Dedifferentiated amniotic fluid mesenchymal stem cell (primary cell): ENCODE data around the gene TNIK.
"Not testable (repeated sequence)": the region's sequence is repeated elsewhere in the genome, so short reads cannot be mapped to it uniquely, and the experiment has no call there.

Experiments used
- DNase-seq: peaks from one replicate; pipeline ENCODE4 v3.0.0-alpha.2; 2016; ENCODE audit errors: extremely low spot score

TNIK gene

DNA sequence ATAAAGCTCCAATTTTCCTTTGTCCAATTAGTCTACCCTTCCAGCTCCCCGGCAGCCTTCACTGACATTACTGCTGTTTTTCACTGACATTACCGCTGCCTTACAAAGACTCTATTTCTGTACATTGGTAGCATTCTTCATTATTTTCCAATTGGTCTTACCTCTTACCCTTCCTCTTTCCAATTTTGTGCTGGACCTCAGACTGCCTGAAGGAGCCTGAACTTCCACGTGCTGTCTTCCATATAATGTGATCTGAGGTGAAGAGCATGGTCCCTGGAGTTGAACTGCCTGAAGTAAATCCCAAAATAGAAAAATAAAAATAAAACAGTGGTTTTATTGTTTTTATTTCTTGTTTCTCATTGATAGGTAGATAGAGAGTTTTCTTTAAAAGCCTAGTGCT lies 9.2 kb upstream of the TNIK start:
- no peak for DNase-seq

DNA sequence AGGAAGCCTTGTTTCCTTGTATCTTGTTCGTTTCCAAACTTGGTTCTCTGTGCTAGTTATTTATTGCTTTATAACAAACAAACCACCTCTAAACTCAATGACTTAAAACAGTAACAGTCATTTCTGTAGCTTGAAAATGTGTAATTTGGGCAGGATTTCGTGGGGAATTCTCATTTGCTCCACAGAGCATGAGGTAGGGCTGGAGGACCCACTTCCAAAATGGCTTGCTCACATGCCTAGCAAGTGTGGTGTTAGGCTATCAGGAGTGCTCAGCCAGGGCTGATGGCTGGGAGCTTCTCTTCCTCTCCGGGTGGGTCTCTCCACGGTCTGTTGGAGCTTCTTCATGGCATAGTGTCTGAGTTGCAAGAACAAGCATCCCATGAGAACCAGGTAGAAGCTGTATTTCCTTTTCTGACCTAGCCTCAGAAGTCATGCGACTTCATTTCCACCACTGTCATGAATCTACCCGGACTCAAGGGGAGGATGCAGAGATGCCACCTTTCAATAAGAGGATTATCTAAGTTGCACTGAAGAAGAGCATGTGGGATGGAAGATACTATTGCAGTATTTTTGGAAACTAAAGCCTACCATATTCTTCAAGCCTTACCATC lies 8.2 kb upstream of the TNIK start:
- DNase-seq = no peak

DNA sequence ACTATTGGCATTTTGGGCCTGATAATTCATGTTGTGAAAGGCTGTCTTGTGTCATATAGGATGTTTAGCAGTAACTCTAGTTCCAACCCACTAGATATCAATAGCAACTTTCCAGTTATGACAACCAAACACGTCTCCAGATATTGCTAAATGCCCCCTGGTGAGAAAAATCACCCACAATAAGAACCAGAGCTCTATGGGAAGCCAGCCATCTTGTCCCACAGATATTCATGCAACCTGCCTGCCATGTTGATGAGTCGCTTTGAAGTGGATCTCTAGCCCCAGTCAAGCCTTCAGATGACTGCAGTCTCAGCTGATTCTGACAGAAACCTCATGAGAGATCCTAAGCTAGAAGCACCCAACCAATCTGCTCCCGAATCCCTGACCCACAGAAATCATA lies 5.6 kb upstream of the TNIK start:
- no peak for DNase-seq

DNA sequence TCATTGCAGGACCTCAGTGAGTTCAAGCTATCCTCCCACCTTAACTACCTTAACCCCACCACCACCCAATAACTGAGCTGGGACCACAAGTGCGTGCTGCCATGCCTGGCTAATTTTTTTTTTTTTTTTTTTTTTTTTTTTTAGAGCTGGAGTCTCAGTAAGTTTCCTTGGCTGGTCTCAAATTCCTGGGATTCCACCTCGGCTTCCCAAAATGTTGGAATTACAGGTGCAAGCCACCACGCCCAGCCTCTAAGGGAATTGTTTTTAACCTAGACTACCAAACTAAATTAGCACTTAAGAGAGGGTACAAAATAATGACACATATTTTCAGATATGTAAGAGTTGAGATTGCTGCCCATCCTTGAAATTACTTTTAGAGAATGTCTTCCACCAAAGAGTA lies 4.3 kb upstream of the TNIK start:
- no peak for DNase-seq

DNA sequence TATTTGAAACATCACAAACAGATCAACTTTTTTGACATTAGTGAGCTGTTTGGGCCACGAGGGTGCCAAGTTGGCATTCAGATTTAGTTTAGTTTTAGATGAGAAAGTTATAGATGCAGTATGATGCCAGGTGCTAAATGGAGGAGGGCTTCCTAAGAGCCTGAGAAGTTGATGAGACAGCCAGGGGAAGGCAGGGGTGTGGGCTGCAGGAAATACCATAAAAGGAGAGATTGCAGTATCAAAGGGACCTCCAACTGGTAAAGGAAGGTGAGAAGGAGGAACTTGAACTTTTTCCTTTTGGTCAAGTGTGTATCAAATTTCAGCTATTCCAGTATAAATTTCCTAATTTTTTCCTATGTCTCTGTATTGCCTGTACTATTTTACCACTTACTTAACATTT lies 2.0 kb upstream of the TNIK start:
- DNase-seq = no peak

DNA sequence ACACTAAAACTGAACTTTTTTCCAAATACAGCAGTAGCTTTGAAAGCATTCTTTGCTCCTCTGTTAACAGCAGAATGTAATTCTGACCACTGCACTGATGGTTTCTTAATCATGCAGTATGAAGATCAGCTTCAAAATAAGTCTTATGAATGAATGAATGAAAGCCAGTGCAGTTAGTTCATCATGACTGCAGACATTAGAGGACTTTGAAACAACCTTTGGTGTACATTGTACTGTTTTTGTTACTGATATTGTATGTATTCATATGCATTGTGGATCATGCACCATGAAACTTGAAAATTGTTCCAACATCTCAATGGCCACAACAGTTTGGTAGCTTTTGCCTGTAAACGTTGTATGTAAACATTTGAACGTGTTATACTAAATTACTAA lies 1.3 kb upstream of the TNIK start:
- DNase-seq = no peak

DNA sequence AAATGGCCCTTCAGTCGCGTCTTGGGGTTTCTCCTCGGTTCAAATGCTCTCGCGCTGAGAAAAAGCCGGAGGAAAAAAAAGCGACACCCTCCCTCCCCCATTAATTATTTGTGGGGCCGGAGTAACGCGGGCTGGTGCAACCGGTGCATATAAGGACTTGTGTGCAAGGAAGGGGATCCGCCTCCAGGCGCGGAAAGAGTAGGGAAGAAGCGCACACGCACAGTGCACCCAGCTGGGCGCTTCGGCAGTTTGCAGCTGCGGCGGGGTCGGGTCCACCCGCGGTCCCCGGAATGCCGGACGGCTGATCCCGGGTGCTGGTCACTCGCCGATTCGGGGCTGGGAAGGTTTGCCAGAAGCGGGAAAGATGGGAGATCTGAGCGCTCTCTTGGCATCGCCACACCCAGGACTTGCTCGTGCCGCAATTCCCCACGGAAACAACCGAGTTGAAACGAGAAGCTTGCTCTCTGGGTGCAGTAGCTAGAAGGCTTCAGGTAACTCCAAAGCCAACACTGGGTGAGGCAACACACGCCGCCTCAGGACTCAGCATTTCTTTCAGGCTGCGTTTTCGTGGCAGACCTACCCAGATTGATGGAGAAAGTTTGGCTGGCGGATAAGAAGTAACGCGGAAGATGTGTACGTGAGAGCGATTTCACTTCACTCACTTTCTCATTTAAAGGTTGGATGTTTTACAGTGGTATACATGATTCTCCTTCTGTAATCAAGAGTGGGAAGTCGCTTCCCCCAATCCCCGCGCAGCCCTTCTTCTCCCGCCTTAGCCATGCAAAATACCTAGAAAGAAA lies 720 bp upstream of the TNIK start:
- DNase-seq = no peak

DNA sequence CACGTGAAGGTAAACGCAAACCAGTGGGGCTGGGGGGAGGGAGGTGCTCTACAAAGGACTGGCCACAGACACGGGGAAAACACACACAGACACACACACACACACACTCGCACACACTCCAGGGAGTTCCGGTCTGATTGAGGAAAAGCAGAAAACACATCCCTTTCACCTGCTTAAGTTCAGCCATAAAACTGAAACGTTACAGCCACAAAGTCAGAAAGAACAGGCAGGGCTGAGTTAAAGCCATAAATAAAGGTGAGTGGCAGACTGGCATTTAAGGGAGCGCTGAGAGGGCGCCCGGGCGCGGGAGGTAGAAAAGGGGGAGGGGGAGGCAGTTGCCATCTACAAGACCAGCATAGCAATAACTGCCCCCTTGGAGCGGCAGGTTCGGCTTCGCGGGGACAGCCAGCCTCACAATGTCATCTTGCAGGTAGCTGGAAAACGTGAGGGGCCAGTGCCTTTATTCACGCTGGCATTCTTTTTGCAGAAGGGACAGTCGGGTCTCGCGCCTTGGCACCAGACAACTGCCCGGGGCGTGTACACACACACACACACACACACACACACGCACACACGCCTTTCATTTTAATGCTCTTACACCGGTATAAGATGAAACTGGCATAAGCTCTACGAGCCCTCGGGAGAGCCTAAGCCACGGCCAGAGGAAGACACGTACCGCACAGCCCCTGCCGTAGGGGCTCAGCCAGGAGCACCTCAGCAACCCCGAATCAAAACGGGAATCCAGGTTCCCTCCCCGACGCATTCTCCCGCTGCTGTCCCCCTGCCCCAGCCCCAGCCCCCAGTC lies 866 bp downstream of the TNIK start:
- DNase-seq = no peak

DNA sequence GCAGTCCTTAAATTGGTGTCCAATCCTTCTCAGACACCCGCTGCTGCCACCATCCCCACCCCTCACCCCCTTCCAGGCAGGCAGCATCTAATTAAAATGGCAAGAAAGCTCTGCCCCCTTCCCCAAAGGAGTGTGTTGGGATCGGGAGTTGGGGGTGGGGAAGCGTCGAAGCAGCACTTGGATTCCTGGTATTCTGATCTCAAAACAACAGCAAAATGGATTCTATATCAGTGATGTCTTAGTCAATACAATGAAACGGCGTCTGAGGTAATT lies 1.4 kb downstream of the TNIK start:
- no peak for DNase-seq

DNA sequence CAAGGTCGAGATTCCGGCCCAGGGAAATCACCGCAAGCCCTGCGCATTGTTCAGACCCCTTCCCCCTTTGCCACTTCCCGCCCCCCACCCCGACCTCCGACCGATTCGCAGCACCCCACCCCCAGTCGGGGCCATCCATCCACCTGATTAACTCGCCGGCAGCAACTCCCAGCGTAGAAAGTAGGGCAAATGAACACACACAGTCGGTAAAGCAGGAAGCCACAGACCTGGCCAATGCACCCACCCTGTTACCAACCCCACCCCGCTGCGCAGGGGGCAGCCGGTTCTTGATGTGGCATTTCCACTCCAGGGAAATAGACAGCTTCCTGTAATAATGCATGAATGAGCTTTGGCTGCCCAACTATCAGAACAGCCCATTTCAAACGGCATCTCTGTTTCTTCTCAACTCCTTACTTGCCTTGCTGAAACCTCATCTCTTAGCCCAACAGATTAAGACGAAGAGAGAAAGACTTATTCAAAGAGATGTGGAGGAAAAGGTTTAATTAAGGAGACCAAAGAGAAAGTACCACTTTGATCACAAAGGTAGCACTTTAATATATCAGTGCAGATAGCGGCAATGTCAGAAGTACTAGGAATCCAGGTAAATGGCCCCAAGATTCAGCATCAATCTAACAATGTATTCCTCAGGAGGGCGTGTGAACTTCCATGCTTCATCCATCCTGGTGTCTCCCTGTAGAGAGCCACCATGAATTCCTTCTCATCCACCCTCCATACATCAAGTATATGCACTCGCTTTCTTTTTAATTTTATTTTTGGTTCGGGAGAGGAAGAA lies 1.9 kb downstream of the TNIK start:
- DNase-seq = no peak

DNA sequence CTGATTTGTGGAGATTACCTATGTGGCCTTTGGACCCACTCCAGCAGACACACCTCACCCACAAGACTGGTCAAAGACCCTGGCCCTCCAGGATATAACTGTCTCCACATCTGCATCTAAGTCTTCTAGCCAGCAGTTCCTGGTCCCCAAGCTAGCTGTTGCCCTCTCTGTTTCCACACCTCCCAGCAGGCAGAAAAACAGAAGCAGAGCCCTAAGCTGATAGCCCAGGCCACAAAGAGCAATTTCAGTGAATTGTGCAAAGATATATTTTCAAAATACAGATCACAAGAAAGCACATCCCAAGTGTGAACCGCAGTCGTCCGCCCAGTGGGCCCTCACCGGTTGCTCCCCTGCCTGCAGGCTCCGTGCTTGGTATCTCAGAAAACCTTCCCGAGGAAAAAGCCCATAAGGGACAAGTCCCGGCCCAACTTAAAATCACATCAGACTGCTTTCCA lies 2.6 kb downstream of the TNIK start:
- no peak for DNase-seq

DNA sequence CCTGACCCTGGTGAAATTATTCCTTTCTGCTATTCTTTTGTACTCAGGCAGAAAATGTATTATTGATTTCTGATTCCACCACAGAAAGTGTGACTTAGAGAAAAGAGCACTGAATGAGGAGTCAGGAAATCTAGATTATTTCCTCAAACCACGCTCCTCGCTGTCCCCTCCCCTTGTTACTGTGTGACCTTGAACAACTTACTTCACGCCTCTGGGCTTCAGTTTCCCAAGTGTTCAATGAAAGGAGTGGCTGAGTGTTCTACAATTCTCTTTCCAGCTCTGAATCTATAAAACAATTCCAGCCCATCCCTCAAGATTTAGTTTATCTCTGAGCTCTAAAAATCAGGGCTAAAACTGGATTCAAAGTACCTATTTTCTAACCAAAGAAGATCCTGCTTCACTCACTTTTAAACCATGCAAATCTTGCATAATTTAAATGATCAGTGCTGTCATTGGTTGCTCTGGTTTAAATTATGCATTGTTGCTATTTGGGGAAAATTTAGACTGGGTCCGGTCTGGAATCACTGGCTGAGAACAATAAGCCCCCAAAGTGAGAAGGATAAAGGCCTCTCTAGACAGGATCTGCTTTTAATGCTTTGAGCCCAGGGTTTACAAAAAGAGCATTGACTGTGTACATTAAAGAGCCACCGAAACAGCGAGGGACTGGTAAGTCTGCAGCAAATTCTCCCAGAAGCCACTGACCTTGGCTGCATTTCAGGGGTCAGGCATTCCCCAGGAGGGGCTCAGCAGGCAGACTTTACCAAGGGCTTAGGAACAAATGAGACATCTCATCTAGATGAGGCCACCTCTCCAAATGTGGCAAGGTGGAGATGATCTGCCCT lies 3.2 kb downstream of the TNIK start:
- no peak for DNase-seq

DNA sequence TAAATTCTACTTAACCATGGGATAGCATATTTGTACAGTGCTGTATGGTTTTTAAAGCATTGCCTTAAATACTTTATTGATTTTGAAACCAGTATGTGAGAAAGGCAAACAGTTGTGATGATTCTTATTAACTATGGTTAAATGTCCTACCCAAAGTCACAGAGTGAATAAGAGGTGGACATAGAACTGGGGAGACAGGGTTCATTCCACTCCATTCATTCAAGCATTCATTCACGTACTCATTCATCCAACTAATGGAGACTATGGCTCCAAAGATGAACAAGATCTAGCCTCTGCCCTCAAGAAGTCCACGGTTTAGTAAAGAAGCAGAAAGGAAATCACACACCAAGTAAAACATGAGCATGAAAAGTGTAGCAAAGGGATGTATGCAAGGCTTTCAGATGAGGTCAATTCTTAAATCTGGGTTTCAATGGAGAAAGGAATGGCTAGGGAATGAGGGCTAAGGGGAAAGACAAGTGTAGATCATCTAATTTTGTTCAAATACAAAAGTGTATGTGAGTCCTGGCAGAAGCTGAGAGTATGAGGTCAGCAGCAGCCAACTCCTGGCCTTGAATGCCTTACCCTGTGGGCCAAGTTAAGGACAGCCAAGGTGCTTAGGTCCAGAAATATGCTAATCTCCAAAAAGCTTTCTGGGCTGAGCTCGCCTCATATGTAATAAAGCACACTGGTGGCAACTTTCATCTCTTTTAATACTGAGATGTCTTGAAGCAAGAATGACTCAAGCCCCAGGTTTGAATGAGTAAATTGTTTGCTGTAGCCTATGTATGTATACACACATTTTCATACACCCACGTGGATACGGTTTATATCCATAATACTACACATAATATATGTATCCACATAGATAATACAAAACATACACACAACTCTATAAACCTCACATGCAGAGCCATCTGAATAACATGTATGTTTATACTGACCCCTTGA lies 4.3 kb downstream of the TNIK start:
- no peak for DNase-seq

DNA sequence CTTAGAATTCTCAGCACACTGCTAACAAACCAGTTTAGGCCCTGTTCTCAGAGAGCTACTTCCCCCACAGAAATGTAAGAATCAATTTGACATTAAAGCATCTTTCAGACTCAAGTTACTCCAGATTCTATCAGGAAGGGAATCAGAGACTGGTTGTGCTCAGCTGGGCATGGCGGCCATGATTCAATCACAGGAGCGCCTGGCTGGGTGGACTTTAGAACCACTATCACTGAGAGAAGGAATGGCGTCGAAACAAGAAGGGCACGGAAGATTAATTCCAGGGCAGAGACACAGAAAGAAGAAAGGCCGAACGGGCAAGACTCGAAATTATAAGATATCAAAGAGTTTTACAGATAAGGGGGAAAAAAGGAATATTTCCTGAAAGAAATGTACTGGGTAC lies 6.2 kb downstream of the TNIK start:
- no peak for DNase-seq

DNA sequence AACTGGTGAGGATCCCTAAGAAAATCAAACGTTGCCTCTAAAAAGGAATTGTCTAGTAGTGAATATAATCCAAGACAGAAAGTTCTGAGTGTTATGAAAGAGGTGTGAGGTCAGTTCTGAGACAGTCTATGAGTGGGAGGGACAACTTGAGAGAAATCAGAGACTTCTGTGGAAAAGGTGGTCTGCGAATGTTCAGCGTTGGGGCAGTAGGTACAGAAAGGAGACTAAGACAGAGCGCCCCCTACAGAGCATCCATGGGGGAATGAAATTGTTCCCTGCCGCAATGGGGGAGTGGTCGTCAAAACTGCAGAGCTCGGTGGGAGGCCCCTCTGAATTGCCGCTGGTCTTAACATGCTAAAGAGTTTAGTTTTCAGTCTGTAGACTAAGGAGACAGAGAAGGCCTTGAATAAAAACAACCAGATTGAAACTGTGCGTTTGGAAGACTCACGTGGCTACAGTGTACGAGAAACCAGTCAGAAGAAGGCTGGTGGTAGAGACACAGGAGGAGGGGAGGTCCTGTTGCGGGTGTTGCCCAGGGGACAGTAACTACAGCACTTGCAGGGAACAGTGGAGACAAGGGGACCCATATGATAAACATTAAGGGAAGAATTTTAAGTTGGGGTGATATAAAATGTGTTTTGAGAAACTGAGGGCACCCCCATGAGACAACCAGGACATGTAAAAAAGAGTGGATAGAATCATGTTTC lies 6.9 kb downstream of the TNIK start:
- DNase-seq = no peak

DNA sequence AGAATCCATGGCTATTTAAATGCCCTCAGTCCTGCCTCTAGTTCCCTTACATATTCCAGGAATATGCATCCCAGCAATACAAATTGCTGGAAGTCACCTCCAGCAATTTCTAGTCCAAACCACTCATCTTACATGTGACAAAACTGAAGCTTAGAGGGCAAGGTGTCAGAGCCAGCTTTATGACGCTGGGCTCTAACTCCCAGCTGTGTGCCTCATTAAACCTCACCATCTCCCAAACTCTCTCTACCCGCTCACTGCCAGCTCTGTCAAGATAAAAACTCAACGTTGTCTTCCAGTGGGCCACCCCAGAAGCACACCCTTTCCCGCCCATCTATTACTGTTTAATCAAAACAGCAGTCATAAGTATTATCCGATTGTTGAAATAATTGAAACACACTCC lies 7.9 kb downstream of the TNIK start:
- no peak for DNase-seq

DNA sequence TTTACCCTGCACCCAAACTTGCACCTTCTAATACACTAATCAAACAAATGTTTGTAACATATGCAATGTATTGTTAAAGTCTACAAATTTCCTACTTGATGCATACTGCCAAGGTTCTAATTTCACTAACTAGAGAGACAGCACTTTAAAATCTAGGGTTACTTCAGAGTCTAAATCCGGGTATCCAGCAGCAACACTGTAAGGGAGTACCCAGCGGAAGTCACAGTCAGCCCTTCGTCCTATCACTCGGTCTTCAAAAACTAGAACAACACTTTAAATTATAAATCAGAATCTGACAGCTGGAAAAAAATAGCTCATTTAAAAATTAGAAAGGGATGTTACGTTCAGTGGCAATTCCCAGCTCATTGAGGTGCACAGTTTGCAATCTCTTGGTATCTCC lies 8.3 kb downstream of the TNIK start:
- DNase-seq = no peak

DNA sequence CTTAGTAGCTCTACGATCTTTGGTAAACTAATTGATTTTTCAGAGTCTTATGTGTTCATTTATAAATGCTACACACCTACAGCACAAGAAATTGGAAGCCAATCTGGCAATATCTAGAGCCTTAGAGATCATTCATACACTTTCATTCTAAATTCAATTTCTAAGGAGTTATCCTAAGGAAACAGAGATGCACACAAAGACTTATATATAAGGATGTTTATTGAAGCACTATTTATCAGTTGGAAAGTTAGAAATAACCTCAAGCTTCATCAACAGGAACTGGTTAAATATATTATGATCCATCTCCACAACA lies 12.7 kb downstream of the TNIK start:
- DNase-seq = not testable (repeated sequence)

DNA sequence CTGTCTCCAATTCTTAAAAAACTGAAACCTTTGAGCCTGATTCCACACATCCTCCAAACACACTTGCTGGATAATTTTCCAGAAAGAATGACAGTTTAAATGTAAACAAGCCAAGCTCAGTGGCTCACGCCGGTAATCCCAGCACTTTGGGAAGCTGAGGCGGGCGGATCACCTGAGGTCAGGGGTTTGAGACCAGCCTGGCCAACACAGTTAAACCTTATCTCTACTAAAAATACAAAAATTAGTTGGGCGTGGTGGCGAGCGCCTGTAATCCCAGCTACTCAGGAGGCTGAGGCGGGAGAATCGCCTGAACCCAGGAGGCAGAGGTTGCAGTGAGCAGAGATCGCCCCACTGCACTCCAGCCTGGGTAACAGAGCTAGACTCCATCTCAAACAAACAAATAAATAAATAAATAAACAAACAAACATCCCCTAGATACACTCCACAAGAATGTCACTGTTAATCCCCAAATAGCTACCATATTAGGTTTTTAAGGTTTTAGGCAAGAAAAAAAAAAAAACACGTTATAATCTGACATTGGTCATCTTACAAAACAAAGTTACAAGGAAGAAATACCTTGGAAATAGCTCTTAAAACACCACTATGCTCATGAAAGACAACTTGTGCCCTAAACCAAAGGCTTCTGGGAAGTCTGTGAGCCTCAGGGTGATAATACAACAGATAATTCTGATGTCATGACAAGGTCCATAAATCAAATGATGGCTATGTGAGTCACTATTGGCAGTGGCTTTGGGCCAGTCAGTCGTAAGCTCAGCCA lies 13.2 kb downstream of the TNIK start:
- no peak for DNase-seq
